Measurements from ENCODE around the gene SPDL1. TPM values are rescaled to one million over a fixed set of nuclear protein-coding genes. Genes with fewer than 3 reads are reported as not detected.

Gene SPDL1
- total RNA-seq, 2 donors from 2014 or later: 5.5 to 6.0 TPM

DNA sequence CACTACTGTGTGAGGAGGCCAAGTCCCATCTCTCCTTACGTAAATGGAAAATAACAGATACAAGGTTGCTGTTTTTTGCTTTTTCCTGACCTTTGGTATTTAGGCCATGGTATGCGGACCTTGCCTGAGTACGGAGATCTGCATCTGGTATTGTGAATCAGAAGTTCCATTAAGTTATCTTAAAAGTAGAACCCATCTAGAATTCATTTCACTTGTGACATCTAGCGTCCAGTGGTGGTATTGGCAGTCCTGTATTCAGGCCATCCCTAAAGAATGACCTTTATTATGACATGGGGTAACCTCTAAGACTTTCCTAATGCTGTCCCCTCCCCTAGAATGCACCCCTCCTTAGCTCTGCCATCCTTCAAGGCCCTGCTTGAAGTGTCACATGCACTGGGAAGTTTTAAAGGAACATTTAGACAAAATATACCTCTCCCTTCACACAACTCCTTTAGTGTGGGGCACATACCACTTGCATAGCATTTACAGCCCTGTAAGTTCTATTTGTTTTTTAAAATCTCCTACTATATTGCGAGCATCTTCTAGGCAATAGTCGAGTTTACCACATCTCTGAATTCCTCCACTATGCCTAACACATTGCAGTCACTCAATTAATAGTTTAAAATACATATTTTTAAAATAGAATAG lies 1.9 kb upstream of the SPDL1 start:
- H3K27me3 Mint-ChIP-seq: peaks cover 9% of the 10 kb centered on the region
- H3K27ac Mint-ChIP-seq: no peak overlapping the region
- no peak overlapping the region for H3K4me3 Mint-ChIP-seq
- no peaks in the 10 kb centered on the region for H3K9me3 ChIP-seq (ENCODE audit: control insufficient read depth, low read length, poor library complexity, severe bottlenecking)
- peak; percentile 35 for ATAC-seq
- peaks cover 28% of the 10 kb centered on the region for H3K4me1 Mint-ChIP-seq
- peaks cover 5% of the 10 kb centered on the region for H3K36me3 Mint-ChIP-seq (ENCODE audit: low read depth)
- DNase-seq: peak; percentile 9 to 24 (median 11)

DNA sequence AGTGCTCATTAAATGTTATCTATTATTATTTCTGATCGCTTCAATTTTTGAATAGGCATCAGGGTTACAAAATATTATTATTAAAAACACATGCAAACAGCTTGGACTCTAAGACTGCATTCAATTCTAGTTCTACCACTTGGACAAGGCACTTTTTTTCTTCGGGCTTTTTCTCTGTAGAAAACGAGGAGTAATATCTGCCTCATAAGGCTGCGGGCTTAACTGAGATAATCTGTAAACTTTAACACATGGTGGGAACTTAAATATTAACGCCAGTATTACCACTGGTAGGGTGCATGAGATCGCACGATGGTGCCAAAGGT lies 511 bp upstream of the SPDL1 start:
- Mint-ChIP-seq H3K27me3 (no peaks in the 10 kb centered on the region), H3K27ac (peak overlapping the region; percentile 92), H3K4me3 (peak overlapping the region; percentile 97), H3K36me3 (ENCODE audit: low read depth) (peaks cover 5% of the 10 kb centered on the region), H3K4me1 (peaks cover 31% of the 10 kb centered on the region)
- DNase-seq: no peak
- no peak for ATAC-seq
- H3K9me3 ChIP-seq (ENCODE audit: control insufficient read depth, low read length, poor library complexity, severe bottlenecking): no peaks in the 10 kb centered on the region

DNA sequence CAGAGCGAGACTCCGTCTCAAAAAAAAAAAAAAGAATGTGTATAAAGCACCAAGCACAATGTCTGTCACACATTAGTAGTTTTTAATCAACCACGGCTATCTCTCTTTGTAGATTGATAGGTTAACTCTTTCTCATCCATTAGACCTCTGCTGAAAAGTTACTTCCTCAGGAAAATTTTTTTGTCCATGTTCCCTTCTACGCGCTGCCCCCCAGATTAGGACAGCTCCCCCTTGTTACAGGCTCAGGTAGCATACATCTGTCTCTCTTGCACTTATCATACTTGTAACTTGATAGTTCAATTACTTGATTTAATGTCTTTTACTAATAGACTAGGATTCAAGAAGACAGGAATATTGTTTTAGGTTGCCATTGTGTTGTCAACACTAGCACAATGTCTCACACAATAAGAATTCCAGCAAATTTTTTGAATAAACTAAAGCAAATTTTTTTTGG lies 1.5 kb downstream of the SPDL1 start:
- Mint-ChIP-seq H3K4me3 (peak overlapping the region; percentile 97), H3K36me3 (ENCODE audit: low read depth) (peaks cover 8% of the 10 kb centered on the region), H3K27ac (peak overlapping the region; percentile 92), H3K4me1 (peaks cover 31% of the 10 kb centered on the region), H3K27me3 (no peaks in the 10 kb centered on the region)
- DNase-seq (no peak), ATAC-seq (no peak)
- no peaks in the 10 kb centered on the region for H3K9me3 ChIP-seq (ENCODE audit: control insufficient read depth, low read length, poor library complexity, severe bottlenecking)

DNA sequence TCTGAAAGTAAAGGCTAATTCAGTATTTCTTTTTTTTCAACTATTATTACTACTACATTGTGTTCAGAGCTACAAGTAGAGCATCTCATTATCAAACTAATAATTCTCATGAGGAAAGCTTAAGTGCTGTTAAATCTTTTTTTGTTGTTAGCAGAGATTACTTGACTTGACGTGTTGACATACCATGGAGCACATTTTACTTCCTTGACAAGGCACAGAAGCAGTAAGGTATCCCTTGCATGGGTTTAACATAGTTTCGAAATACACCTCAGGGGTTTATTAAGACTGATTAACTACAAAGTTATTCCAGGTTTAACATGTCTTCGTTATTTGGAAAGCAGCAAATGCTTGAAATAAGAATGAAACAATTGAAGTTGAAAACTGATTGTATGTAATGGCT lies 7.0 kb downstream of the SPDL1 start:
- no peaks in the 10 kb centered on the region for H3K9me3 ChIP-seq (ENCODE audit: control insufficient read depth, low read length, poor library complexity, severe bottlenecking)
- peaks cover 10% of the 10 kb centered on the region for H3K4me1 Mint-ChIP-seq
- DNase-seq: no peak
- peaks cover 13% of the 10 kb centered on the region for H3K36me3 Mint-ChIP-seq (ENCODE audit: low read depth)
- no peaks in the 10 kb centered on the region for H3K27me3 Mint-ChIP-seq
- H3K4me3 Mint-ChIP-seq: no peak overlapping the region
- H3K27ac Mint-ChIP-seq: no peak overlapping the region
- ATAC-seq: no peak

DNA sequence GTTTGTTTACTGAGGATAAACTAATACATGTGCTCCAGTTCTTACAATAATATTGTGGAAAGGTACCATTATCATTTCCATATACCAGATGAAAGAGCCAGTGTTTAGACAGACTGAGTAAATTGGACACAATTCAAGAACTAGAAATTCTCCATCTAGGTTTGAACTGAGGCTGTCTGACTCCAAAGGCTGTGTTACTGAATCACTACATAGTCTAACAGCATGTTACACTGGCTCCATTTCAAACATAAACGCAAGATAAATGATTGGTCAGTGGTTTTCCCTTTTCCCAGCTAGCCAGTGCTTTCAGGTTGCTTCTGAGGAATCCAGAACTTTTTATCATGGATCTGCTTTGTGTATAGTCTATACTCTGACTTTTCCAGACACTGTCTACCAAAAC lies 8.1 kb downstream of the SPDL1 start:
- DNase-seq: no peak
- H3K4me3 Mint-ChIP-seq: no peak overlapping the region
- H3K9me3 ChIP-seq (ENCODE audit: control insufficient read depth, low read length, poor library complexity, severe bottlenecking): no peaks in the 10 kb centered on the region
- H3K36me3 Mint-ChIP-seq (ENCODE audit: low read depth): peaks cover 9% of the 10 kb centered on the region
- ATAC-seq: no peak
- H3K27me3 Mint-ChIP-seq: no peaks in the 10 kb centered on the region
- no peak overlapping the region for H3K27ac Mint-ChIP-seq
- peaks cover 4% of the 10 kb centered on the region for H3K4me1 Mint-ChIP-seq

DNA sequence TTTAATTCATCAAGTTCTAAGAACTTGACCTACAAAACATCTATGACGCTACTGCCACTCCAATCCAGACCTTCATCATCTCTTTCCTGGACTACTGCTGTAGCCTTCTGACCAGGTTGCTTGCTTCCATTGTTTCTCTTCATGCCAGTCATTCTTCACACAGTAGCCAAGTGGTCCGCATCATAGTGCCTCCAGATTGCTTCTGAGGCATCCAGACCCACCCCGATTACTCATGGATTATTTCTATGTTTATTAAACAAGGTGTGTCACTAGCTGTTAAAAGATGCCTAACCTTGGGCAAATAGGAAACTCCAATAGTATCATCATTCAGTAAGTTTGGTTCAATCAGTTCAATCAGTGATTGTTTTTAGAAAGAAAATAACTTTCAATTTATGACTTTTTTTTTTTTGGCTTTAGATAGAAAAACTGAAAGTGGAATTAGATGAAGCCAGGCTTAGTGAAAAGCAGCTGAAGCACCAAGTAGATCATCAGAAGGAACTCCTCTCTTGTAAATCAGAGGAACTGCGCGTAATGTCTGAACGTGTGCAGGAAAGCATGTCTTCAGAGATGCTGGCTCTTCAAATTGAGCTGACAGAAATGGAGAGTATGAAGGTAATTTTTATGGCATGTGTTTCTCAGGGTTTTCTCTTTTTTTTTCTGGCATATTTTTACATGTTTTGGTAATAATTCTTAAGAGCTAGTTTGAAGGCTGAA lies 9.5 kb downstream of the SPDL1 start:
- Mint-ChIP-seq H3K4me3 (no peak overlapping the region), H3K27ac (no peak overlapping the region), H3K36me3 (ENCODE audit: low read depth) (peaks cover 9% of the 10 kb centered on the region), H3K27me3 (no peaks in the 10 kb centered on the region), H3K4me1 (no peaks in the 10 kb centered on the region)
- no peaks in the 10 kb centered on the region for H3K9me3 ChIP-seq (ENCODE audit: control insufficient read depth, low read length, poor library complexity, severe bottlenecking)
- no peak for DNase-seq
- ATAC-seq: no peak

DNA sequence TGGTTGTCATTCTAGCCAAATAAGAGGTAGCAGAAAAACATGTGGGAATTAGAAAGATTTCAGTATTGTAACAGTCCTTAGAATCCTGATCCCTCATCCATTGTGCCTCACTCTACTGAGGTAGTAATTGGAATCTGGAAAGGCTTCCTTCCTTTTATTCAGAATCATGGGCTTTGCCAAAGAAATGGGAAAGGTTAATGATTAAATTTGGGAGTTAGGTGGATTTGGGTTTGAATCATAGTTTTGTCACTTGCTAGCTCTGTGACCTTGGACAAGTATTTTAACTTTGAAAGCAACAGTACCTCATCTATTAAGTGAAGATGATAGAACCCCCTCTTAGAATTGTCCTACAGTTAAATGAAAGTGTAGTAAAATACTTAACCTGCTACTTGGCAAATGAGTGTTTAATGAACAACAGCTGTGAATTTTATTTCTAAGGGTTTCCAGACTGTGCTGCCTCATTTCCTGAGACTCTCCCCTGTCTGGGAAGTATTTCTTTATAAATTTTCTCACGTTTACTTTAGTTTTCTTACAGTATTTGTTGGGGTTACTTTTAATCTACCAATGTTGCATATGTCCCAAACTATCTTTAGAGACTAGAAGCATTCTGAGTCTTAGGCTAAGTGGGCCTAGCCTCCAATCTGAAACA lies 11.7 kb downstream of the SPDL1 start:
- DNase-seq (no peak), ATAC-seq (no peak)
- Mint-ChIP-seq H3K27me3 (no peaks in the 10 kb centered on the region), H3K4me3 (no peak overlapping the region), H3K36me3 (ENCODE audit: low read depth) (peaks cover 9% of the 10 kb centered on the region), H3K27ac (no peak overlapping the region), H3K4me1 (no peaks in the 10 kb centered on the region)
- H3K9me3 ChIP-seq (ENCODE audit: control insufficient read depth, low read length, poor library complexity, severe bottlenecking): no peaks in the 10 kb centered on the region

DNA sequence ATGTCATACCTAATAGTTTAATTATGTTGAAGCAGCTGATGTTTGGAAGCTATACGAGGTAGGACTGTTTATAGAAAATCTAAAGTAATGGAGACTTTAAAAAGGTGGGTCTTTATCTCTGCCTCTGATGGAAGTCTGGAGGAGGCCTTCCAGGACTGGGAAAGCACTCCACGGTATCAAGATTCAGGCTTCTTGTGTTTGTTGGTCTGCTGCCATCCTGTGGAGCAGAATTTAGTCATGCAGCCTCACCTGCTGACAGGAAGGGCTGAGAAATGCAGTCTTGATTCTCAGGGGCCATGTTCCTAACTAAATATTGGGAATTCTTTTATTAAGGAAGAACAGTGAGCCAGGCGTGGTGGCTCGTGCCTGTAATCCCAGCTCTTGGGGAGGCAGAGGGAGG lies 15.9 kb downstream of the SPDL1 start:
- H3K9me3 ChIP-seq (ENCODE audit: control insufficient read depth, low read length, poor library complexity, severe bottlenecking): no peaks in the 10 kb centered on the region
- Mint-ChIP-seq H3K27me3 (no peaks in the 10 kb centered on the region), H3K27ac (peak overlapping the region; percentile 47), H3K4me3 (no peak overlapping the region), H3K36me3 (ENCODE audit: low read depth) (peaks cover 15% of the 10 kb centered on the region), H3K4me1 (no peaks in the 10 kb centered on the region)
- DNase-seq (no peak), ATAC-seq (no peak)

DNA sequence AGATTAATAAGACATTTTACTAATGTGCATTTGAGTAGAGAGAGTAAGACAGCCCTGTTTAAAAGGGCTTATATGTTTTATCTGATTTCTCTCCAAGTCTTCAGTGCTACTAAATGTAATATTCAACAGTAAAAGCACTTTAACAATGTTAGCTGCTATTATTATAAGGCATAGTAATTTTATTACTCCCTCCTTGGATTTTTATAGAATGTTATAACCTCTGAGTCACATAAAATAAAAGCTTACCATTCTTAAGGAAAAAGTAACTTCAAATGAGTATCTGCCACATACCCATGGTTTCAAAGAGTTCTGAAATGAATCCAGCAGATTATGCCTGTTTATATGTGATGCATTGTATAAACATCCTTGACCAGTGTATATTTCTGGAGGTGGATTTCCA lies 19.0 kb downstream of the SPDL1 start:
- DNase-seq (no peak), ATAC-seq (no peak)
- no peaks in the 10 kb centered on the region for H3K27me3 Mint-ChIP-seq
- H3K4me1 Mint-ChIP-seq: no peaks in the 10 kb centered on the region
- H3K36me3 Mint-ChIP-seq (ENCODE audit: low read depth): peaks cover 15% of the 10 kb centered on the region
- no peak overlapping the region for H3K4me3 Mint-ChIP-seq
- no peaks in the 10 kb centered on the region for H3K9me3 ChIP-seq (ENCODE audit: control insufficient read depth, low read length, poor library complexity, severe bottlenecking)
- H3K27ac Mint-ChIP-seq: peak overlapping the region; percentile 39

DNA sequence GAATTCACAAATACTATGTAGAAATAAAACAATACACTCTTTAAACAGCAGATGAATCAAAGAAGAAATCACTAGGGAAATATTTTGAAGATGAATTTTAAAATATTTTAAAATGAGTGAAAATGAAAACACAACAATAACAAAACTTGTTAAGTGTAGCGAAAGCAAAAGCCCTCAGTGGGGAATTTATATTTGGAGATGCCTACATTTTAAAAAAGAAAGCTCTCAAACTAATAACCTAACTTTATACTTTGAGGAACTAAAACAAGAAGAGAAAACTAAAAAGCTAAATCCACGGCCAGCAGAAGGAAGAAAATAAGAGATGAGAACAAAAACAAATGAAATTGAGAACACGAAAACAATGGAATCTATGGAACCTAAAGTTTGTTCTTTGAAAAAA lies 22.7 kb downstream of the SPDL1 start:
- H3K9me3 ChIP-seq (ENCODE audit: control insufficient read depth, low read length, poor library complexity, severe bottlenecking): no peaks in the 10 kb centered on the region
- H3K4me3 Mint-ChIP-seq: no peak overlapping the region
- no peak overlapping the region for H3K27ac Mint-ChIP-seq
- DNase-seq: no peak
- no peak for ATAC-seq
- peaks cover 10% of the 10 kb centered on the region for H3K36me3 Mint-ChIP-seq (ENCODE audit: low read depth)
- no peaks in the 10 kb centered on the region for H3K27me3 Mint-ChIP-seq
- no peaks in the 10 kb centered on the region for H3K4me1 Mint-ChIP-seq

DNA sequence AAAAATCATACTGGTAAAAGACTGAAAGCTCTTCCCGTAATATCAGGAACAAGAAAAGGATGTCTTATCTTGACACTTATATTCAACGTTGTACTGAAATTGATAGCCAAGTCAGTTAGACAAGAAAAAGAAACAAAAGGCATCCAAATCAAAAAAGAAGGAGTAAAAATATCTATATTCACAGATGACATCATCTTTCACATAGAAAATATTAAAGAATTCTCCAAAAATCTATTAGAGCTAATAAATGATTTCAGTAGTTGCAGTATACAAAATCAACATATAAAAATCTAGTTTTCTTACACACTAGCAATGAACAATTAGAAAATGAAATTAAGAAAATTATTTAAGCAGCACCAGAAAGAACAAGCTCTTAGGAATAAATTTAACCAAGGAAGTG lies 24.3 kb downstream of the SPDL1 start:
- DNase-seq (no peak), ATAC-seq (no peak)
- Mint-ChIP-seq H3K27me3 (no peaks in the 10 kb centered on the region), H3K4me3 (no peak overlapping the region), H3K4me1 (no peaks in the 10 kb centered on the region), H3K36me3 (ENCODE audit: low read depth) (peaks cover 2% of the 10 kb centered on the region), H3K27ac (no peak overlapping the region)
- H3K9me3 ChIP-seq (ENCODE audit: control insufficient read depth, low read length, poor library complexity, severe bottlenecking): no peaks in the 10 kb centered on the region

DNA sequence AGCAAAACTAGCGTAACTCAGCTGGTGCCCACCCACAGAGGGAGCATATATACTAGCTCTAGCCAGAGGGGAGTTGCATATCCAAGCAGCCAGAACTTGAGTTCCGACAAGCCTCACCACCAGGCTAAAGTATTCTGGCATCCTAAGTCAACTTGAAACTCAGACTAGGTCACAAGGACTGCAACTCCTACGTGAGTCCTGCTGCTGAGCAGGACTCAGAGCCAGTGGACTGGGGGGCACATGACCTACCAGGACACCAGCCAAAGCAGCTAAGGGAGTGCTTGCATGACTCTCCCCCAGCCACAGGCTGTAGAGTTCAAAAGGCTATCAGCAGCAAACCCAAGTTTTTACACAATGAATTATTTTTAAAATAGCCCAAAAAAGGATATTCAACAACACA lies 26.1 kb downstream of the SPDL1 start:
- Mint-ChIP-seq H3K36me3 (ENCODE audit: low read depth) (peaks cover 2% of the 10 kb centered on the region), H3K4me1 (no peaks in the 10 kb centered on the region), H3K27ac (no peak overlapping the region), H3K27me3 (no peaks in the 10 kb centered on the region), H3K4me3 (no peak overlapping the region)
- DNase-seq (no peak), ATAC-seq (no peak)
- H3K9me3 ChIP-seq (ENCODE audit: control insufficient read depth, low read length, poor library complexity, severe bottlenecking): no peaks in the 10 kb centered on the region

DNA sequence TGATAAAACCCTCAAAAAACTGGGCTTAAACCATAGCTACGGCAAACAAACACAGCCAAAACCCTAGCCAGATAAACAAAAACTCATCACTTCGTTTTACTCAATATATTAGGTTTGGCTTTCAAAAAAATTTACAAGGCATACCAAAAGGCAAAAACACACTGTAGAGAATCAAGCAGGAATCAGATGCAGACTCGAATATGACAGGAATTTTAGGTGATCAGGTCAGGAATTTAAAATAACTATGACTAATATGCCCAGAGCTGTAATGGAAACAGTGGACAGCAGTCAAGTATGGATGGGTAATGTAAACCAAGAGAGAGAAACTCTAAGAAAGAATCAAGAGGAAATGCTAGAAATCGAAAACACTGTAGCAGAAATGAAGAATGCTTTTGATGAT lies 27.0 kb downstream of the SPDL1 start:
- no peaks in the 10 kb centered on the region for H3K9me3 ChIP-seq (ENCODE audit: control insufficient read depth, low read length, poor library complexity, severe bottlenecking)
- Mint-ChIP-seq H3K27me3 (no peaks in the 10 kb centered on the region), H3K4me3 (no peak overlapping the region), H3K36me3 (ENCODE audit: low read depth) (peaks cover 2% of the 10 kb centered on the region), H3K27ac (no peak overlapping the region), H3K4me1 (no peaks in the 10 kb centered on the region)
- ATAC-seq (no peak), DNase-seq (no peak)

DNA sequence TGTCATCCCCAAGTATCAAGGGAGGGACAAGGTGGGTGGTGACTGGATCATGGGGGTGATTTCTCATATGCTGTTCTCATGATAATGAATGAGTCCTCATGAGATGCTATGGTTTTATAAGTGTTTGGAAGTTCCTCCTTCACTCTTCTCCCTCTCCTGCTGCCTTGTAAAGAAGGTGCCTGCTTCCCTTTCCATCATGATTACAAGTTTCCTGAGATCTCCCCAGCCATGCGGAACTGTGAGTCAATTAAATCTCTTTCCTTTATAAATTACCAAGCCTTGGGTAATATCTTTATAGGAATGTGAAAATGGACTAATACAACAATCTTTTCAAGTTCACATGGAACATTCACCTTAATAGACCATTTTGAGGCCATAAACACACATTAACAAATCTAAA lies 32.0 kb downstream of the SPDL1 start:
- DNase-seq (no peak), ATAC-seq (no peak)
- Mint-ChIP-seq H3K27ac (no peak overlapping the region), H3K4me1 (no peaks in the 10 kb centered on the region), H3K36me3 (ENCODE audit: low read depth) (peaks cover 4% of the 10 kb centered on the region), H3K27me3 (no peaks in the 10 kb centered on the region), H3K4me3 (no peak overlapping the region)
- no peaks in the 10 kb centered on the region for H3K9me3 ChIP-seq (ENCODE audit: control insufficient read depth, low read length, poor library complexity, severe bottlenecking)
